ENCODE results near the gene VSIG10. TPM values are rescaled to one million over a fixed set of nuclear protein-coding genes. Genes with fewer than 3 reads are reported as not detected.
"Not testable (repeated sequence)": the region's sequence is repeated elsewhere in the genome, so short reads cannot be mapped to it uniquely, and the experiment has no call there.

Gene VSIG10
- polyA plus RNA-seq, 1 donor, result 12.0 TPM

DNA sequence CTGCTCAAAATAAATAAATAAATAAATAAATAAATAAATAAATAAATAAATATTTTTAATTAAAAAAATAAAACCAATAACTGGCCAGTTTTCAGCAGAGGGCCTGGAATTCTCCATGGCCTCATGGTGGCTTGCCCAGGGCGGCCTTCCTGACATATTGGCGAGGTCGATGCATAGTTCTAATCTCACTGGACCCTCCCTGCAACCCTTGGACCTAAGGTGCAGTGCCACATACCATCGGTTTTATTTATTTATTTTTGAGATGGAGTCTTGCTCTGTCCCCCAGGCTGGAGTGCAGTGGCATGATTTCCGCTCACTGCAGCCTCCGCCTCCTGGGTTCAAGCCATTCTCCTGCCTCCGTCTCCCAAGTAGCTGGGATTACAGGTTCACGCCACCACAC lies 3.9 kb upstream of the VSIG10 start:
- no peak for DNase-seq

DNA sequence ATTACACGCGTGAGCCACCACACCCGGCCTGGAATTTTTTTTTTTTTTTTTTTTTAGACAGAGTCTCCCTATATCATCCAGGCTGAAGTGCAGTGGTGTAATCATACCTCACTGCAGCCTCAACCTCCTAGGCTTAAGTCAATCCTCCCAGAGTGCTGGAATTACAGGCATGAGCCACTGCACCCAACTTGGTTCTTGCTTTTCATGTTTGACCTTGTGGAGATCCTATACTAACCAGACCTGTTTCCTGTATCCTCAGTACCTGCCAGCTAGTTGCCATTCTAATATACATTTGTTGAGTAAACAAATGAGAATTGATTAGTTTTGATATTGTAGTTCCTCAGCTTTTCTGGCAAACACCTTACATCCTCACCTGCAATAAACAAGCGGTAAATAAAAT lies 3.2 kb upstream of the VSIG10 start:
- DNase-seq, result no peak

DNA sequence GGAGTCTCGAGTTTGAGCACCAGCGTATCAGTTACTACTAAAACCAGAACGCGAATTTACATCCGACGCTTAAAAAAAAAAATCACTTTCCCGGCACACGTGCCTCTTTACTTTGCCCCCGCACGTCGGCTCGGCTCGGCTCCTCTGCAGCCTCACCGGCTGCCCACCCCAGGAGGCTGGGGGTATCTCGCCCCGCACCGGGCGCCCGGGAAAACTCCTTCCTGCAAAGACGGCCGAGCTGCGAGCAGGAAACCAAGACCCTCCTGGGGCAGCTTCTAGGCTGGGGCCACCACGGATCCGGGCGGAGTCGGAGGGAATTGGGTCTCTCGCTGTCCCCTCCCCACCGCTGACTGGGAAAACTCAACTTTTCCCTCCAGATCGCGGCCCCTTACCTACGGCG lies 610 bp downstream of the VSIG10 start:
- DNase-seq, result peak; percentile 16

DNA sequence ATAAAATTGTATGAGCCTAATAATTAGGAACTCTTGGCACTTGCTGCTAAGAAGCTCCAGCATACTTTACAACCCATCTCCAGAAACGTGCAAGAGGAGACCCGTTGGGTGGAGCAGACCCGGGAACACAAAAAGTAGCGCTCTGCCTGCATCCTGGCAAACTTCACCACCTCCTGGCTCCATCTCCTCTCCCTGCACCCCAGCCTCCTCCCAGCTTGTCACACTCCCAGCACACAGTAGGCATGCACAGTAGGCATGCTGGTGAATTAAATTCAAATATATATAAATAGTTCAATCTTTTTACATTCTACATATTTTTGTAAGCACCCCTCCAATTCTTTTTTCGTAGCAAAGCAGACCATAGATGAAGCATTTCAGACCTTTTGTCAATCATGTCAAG lies 1.2 kb downstream of the VSIG10 start:
- DNase-seq, result no peak

DNA sequence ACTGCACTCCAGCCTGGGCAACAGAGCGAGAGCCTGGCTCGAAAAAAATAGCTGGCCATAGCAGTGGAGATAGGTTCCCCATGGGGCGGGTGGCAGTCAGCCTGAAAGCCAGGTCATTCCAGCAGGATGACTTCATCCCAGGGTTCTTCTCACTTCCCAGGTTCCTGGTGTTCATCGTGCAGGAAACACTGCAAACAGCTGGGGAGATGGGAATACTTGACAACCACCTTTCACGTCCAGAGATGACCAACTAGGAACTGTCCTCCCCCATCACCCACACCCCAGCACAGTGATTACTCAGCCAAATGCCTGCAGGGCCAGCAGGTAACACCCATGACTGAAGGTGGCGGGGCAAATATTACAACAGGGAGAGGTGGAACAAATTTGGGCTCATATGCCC lies 1.7 kb downstream of the VSIG10 start:
- no peak for DNase-seq

DNA sequence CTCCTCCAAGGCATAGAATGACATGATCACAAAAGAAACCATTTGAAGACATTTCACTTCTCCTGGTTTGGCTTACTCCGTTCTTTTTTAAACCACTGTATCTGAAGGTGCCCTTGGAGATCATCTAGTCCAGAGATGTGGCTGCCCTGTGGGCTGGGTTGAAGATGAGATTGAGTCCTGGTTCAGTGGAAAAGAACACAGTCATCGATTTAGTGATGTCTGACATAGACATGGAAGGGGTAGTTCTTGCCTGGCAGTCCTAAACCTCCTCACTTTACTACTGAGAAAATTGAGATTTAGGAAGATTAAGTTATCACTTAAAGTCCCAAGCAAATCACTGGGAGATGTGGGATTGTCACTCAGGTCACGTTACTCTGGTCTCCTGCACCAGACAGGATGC lies 2.8 kb downstream of the VSIG10 start:
- no peak for DNase-seq

DNA sequence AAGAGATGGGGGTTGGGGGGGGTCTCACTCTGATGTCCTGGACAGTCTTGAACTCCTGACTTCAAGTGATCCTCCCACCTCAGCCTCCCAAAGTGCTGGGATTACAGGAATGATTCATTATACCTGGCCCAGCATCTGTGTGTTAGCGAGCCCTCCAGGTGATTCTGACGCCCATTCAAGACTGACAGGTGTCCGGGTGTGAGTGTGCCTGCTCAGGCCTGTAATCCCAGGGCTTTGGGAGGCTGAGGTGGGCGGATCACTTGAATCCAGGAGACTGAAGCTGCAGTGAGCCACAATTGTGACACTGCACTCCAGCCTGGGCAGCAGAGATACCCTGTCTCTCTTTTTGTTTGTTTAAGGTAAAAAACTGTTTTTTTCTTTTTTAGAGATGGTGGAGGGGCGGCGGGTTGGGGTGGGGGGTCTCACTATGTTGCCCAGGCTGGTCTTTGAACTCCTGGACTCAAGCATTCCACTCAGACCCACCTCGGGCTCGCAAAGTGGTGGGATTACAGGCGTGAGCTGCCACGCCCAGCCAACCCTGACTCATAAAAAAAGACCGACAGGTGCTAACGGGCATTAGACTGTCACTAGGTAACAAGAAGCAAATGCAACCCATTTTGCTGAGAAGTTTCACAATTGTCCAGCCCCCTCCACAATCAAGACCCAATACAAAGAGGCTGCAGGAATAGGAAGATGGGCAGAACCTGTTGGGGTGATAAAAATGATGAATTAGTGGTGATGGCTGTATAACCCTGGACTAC lies 4.7 kb downstream of the VSIG10 start:
- no peak for DNase-seq

DNA sequence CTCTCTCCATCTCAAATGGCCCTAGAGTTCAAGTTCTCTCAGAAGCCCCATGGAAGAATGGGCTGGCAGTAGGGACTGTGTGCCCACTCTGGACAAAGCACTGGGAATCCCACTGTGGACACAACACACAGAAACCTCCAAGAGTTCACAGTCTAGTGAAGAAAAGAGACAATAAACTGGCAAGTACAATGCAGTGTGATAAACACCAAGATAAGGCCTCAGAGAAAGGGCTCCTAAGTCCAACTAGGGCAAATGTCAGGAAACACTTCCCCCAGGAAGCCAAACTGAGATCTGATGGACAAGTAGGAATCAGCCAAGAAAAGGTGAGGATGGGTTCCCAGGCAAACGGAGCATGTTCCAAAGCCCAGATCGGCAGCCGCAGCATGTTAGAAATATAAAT lies 5.4 kb downstream of the VSIG10 start:
- DNase-seq, result no peak

DNA sequence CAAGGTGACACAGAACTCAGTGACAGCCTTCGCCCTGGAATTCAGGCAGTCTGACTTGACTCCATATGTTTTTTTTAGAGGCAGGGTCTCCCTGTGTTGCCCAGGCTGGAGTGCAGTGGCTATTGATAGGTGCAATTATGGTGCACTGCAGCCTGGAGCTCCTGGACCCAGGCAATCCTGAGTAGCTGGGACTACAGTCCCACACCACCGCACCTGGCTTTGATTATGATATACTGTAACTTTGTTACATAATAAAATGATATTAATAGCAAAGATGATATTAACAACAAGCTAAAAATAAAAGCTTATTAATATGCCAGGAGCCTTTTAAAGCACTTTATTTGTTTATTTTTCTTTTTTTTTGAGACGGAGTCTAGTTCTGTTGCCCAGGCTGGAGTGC lies 9.8 kb downstream of the VSIG10 start:
- DNase-seq, result no peak

DNA sequence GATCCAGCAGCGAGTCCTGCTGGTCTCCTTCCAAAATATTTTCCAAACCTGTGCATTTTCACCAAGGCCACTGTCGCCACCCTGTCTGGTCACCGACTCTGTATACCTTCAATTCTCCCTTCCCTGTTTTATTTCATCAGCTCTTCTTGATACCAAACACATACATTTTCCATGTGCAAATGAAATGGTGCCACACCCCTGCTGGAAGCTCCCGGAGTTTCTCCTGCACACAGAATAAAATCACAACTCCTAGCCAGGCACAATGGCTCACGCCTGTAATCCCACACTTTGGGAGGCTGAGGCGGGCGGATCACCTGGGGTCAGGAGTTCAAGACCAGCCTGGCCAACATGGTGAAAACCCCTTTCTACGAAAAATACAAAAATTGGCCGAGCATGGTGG lies 14.0 kb downstream of the VSIG10 start:
- DNase-seq, result no peak

DNA sequence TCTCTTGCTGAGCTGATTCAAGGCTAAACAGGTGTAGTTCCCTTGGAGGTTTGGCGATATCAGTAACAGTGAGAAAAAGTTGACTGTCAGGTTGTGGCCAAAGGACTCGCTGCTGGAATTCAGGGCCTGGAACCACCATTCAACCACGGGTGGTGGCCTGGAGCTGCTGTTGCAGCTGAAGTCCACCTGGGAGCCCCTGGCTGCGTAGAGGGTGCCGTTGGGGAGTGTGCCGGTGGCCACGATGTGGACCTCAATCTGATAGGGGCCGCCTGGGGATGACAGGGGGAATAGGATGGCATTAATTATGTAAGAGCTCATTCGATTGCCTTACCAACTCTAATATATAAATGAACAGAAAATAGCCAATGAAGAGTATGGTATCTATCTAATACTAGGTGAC lies 21.6 kb downstream of the VSIG10 start:
- DNase-seq, result no peak

DNA sequence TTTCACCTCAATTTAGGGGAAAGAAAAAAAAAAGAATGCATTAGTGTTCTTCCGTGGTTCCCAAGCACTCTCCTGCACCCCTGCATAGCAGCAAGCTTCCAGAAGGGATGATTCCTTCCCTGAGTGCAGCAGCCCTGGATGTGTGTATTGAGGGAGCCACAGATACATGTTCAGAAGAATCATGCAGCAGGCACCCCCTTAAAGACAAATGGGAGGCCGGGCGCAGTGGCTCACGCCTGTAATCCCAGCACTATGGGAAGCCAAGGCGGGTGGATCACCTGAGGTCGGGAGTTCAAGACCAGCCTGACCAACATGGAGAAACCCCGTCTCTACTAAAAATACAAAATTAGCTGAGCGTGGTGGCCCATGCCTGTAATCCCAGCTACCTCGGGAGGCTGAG lies 22.3 kb downstream of the VSIG10 start:
- DNase-seq, result not testable (repeated sequence)

DNA sequence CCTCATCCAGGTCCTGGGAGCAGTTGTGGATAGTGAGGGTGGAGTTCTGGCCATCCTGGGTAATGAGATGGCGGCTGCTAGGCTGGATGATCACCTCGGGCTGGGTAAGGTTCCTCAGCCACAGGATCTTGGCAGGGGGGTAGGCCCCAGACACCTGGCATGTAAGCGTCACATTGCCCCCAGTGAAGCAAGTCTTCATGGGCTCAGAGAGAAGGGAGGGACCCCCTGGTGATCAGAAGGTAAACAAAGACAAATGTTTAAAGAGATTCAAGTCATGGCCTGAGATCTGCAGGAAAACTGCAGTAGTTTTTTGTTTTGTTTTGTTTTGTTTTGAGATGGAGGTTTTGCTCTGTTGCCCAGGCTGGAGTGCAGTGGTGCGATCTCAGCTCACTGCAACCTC lies 30.0 kb downstream of the VSIG10 start:
- DNase-seq, result no peak

DNA sequence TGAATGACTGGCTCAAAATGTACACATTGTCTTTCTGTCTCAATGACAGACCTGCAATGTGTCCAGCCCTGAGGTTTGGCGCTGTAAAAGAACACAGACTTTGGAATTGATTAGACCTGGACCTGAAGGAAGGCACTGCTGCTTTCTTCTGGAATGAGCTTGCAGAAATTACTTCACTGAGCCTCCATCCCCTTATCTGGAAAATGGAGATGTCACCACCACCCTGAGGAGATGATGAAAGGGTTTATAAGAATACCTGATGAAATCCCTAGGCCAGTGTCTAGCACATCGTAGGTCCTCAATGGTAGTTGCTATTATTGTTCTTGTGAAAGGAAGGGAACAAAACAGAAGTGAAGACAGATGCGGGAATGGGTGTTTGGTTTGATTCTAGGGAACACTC lies 33.2 kb downstream of the VSIG10 start:
- DNase-seq, result no peak

DNA sequence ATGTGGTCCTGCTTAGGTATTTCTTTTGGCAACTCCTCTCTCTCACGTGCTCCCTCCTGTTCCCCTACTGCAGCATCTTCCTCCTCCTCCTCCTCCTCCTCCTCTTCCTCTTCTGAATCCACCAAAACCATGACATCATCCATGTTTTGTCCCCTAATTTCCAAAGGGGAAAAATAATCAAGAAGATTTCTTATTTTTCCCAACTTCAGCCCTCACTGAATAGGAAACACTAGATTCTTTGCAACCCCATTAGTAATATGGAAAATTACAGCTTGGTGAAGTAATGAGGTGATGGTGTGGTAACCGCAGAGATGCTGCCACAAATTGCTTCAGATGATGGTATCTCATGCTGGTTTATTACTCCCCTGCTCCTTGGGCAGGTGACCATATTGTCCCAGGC lies 35.4 kb downstream of the VSIG10 start:
- DNase-seq, result no peak

DNA sequence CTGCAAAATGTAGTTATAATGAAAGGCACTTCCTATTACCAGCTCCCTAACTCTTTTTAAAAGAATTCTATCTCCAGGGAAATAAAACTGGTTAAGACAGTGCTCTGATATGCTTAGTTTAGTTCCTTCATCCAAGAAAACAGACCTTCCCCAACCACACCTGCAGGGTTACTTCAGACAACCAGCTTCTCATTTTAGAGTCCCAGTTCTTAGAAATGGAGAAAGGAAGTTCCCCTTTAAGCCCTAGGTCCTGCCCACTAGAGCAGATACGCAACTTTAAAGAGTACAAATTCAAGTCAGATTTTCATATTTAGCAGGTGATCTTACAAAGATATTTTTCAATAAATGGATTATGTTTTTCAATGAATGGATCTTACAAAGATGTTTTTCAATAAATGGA lies 38.4 kb downstream of the VSIG10 start:
- DNase-seq, result no peak

DNA sequence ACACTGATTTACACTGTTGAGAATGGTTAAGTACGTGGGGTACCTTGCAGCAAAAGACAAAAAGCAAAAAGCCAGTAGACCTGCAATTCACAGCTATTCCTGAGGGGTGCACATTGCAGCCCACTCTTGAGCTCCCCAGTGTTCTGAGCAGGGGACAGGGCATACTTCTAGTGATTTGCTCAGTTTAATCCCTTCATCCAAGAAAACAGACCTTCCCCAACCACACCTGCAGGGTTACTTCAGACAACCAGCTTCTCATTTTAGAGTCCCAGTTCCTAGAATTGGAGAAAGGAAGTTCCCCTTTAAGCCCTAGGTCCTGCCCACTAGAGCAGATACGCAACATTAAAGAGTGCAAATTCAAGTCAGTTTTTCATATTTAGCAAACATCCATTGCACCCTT lies 39.2 kb downstream of the VSIG10 start:
- no peak for DNase-seq

DNA sequence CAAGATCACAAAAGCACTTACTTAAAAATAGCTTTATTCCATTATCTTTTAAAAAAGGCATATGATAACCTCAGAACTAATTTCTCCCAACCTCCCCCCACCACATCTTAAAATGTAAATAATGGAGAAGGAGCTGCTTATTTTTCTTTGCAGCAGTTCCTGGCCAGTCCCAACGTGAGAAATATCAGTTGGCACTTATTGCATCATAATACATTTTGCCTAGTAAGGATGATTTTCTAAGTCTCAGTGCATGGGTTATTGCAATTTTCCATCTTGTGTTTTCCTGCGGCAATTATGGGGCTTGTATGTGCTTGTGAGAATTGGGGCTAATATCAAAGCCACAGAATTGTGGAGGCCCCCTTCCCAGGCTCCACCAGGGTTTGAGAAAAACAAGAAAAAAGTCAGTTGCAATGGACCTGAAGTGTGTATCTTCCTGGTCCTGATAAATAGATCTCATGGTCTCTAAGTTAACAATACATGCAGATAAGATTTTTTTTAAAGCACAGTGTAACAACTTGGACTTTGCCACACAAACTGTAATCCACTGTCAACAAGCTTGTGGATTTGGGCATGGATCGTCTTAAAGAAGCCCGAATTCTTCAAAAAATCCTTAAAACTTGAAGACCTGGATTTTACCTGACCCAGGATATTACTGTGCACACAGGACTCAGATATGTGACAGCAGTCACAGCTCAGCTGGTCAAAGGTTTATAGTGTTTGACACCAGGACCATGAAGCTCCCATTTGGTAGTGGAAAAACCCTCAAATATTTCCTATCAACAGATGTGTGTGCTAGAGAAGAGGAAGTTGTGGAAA lies 40.0 kb downstream of the VSIG10 start:
- no peak for DNase-seq

DNA sequence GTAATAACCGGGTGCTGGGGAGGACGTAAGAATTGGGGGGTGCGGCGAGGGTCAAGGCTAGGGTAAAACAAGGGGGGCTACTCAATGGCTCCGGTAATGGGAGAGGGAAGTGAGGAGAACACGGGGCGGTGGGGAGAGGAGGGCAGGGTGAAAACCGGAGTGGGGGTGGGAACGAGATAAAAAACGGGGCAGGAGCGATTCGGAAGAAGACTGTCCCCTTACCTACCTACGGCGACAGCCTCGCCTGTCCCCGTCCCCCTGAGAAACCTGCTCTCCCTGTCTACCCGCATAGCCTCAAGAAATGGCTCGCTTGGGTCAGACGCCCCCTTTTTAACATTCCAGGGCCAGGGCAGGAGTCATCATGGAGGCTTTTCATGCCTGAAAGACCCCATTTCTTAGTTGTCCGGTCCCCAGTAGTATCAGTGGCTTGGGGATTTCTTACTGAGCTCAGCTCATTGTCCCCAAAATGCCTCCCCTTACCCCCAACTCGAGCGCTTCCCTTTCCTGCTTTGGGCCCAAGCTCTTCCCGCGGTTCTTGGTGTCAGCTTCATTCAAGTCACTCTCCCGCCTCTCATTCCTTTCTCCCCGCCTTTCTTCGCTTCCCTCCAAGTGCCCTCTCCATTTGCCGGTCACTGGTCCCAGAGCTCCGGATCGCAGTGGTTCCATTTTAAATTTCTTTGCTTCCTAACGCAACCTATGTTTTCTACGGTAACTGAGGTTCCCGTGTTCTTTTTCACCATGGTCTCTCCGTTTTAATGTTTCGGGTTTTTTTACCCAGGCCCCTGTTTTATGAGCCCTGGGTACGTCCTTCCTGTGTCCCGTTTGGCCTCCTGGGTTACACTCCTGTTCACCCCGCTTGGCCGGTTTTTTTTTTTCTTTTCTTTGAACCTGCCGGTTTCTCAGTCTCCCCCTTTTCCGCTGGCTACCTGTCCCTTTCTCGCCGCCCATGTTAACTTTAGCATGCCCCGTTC lies 41.7 kb downstream of the VSIG10 start:
- DNase-seq, result peak; percentile 66

DNA sequence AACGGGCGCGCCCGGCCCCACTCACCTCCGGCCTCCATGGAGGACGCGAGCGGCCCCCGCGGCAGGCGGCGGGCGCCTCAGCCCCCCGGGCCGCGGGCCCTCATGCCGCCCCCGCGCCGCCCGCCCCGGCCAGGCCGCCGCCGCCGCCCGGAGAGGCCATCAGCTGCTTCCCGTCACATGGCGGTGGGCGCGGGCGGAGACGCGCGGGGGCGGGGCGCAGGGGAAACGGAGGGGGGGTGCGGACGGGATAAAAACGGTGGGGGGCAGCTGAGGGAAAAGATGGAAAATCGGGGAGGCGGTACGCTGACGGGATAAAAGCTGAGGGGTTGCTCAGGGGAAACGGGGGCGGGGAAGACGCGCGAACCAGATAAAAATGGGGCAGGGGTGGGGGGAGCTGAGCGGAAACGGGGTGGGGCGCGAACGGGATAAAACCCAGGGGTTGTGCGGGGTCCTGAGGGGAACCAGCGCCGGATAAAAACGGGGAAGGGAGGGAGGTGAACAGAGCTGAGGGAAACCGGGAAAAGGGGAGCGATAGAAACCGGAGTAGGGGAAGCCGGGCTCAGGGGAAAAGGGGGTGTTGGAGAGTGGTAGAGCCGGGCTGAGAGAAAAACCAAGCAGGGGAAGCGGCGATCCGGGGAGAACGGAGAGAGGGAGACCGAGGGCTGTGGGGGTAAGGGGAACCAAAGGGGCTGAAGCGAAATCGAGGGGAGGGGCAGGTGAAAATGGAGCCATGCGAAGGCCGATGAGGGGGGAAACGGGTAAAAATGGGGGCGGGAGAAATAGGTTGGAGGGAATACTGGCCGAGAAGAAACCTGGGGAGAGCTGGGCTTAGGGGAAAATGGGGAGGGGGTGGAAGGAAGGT lies 42.6 kb downstream of the VSIG10 start, which contains the start of gene WSB2:
TSS of gene WSB2 (minus strand) at position 169 of the 862 bp plus-strand sequence. CDS start at position 38, 131 bp downstream.
- DNase-seq, result peak; percentile 76

DNA sequence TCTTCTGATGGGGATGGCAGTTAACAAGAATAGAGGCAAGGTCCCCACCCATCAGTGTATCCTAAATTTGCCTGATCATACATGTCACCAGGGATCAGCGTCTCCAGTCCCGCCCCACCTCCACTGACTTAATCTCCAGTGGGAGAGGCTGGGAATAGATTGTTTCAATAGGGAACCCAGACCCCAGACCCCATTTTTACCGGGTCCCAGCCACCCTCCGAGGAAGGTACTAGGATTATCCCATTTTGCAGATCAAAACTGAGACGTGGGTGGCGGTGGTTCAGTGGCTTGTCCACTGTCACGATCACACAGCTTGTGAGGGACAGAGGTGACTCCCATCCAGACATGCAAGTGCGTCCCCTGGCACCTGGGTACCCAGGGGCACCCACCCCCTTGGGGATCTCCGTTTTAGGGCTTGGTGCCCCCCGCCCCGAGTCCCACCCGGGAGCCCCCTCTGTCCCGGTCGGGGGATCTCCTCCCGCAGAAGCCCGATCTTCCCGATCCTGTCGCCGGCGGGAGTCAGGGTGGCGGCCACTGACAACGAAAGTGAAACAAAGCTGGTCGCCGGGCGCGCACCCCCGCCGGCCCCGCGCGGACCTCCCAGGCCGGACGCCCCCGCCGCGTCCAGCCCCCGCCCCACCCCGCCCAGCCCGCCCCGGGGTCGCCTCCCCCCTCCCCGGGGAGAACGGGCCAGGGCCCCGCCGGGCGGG lies 43.4 kb downstream of the VSIG10 start:
- DNase-seq, result peak; percentile 26

Data from hindlimb muscle (tissue), 1 donor.